HEK293 (cell line): ENCODE data around the gene LRRC74A.

Experiments
- CTCF ChIA-PET: fragments of 350-600 bp; formaldehyde crosslinking; extraction: SDS; loops from one replicate; lab custom pipeline; 2021; ENCODE audit warnings: antibody characterized with exemption; lab: Yijun Ruan, JAX
- POLR2A ChIA-PET: fragments of 300-600 bp; formaldehyde crosslinking; extraction: SDS; loops from one replicate; lab custom pipeline; 2020; ENCODE audit warnings: antibody characterized with exemption, inconsistent platforms; lab: Yijun Ruan, JAX
- H3K27ac ChIP-seq: fragments of 200-500 bp; sonication (Bioruptor generic); 2 replicates; pipeline ENCODE4 v1.5.1; 2014; ENCODE audit warnings: low read depth, low read length, control low read depth, inconsistent platforms; ENCODE audit errors: extremely low read depth
- H3K36me3 ChIP-seq, 2 experiments: fragments of 200-500 bp in 1 of 2; sonication (Bioruptor generic) in 1 of 2; 1 replicate in 1 of 2; 2 replicates in 1 of 2; pipeline ENCODE4 v1.5.1; 2014 to 2017; ENCODE audit warnings: inconsistent platforms in 2 of 2, low read length in 2 of 2; ENCODE audit not compliant: control insufficient read depth in 2 of 2, insufficient read depth in 1 of 2
- H3K4me1 ChIP-seq: fragments of 200-500 bp; sonication (Bioruptor generic); 2 replicates; pipeline ENCODE4 v1.5.1; 2014; ENCODE audit warnings: mild to moderate bottlenecking, low read length, inconsistent platforms; ENCODE audit not compliant: control insufficient read depth, insufficient read depth
- H3K4me3 ChIP-seq: 2 replicates; pipeline ENCODE4 v1.5.1; 2011; ENCODE audit warnings: low read depth, mild to moderate bottlenecking, control low read depth, low read length, moderate library complexity
- H3K9me3 ChIP-seq: fragments of 200-500 bp; sonication (Bioruptor generic); 2 replicates; pipeline ENCODE4 v1.5.1; 2014; ENCODE audit warnings: low read depth, low read length, inconsistent platforms; ENCODE audit not compliant: control insufficient read depth, insufficient read depth
- GLIS2 ChIP-seq: fragments of 450-650 bp; formaldehyde crosslinking; IDR thresholded peaks from 2 replicates; pipeline ENCODE4 v1.5.1; 2016; ENCODE audit warnings: missing biosample characterization, missing genetic modification characterization
- KLF1 ChIP-seq: fragments of 450-650 bp; formaldehyde crosslinking; IDR thresholded peaks from 2 replicates; pipeline ENCODE4 v1.5.1; 2016; ENCODE audit warnings: missing biosample characterization, missing genetic modification characterization
- OVOL3 ChIP-seq: fragments of 450-650 bp; formaldehyde crosslinking; IDR thresholded peaks from 2 replicates; pipeline ENCODE4 v1.5.1; 2016; ENCODE audit warnings: missing biosample characterization, missing genetic modification characterization
- TCF7L2 ChIP-seq: IDR thresholded peaks from 2 replicates; pipeline ENCODE4 v1.6.1; 2011; ENCODE audit warnings: low read depth, mild to moderate bottlenecking, inconsistent platforms, low read length, moderate library complexity, borderline replicate concordance
- YY2 ChIP-seq: fragments of 450-650 bp; formaldehyde crosslinking; IDR thresholded peaks from 2 replicates; pipeline ENCODE4 v1.5.1; 2016; ENCODE audit warnings: missing biosample characterization, missing genetic modification characterization
- ZBTB1 ChIP-seq: fragments of 450-650 bp; formaldehyde crosslinking; IDR thresholded peaks from 2 replicates; pipeline ENCODE4 v1.5.1; 2016; ENCODE audit warnings: missing biosample characterization, missing genetic modification characterization
- ZNF292 ChIP-seq: fragments of 450-650 bp; formaldehyde crosslinking; IDR thresholded peaks from 2 replicates; pipeline ENCODE4 v1.5.1; 2016; ENCODE audit warnings: low read depth, missing biosample characterization, missing genetic modification characterization, borderline replicate concordance
- ZNF335 ChIP-seq: fragments of 450-650 bp; formaldehyde crosslinking; conservative IDR thresholded peaks from 2 replicates; pipeline ENCODE4 v1.5.1; 2016; ENCODE audit warnings: missing biosample characterization, missing genetic modification characterization
- ZNF354C ChIP-seq: fragments of 450-650 bp; formaldehyde crosslinking; IDR thresholded peaks from 2 replicates; pipeline ENCODE4 v1.5.1; 2016; ENCODE audit warnings: missing biosample characterization, missing genetic modification characterization, low read depth, borderline replicate concordance
- ZNF394 ChIP-seq: fragments of 450-650 bp; formaldehyde crosslinking; IDR thresholded peaks from 2 replicates; pipeline ENCODE4 v1.5.1; 2016; ENCODE audit warnings: missing biosample characterization, missing genetic modification characterization, mild to moderate bottlenecking, moderate library complexity, borderline replicate concordance
- ZNF416 ChIP-seq: fragments of 450-650 bp; formaldehyde crosslinking; IDR thresholded peaks from 2 replicates; pipeline ENCODE4 v1.5.1; 2016; ENCODE audit warnings: missing biosample characterization, missing genetic modification characterization
- ZNF423 ChIP-seq: fragments of 450-650 bp; formaldehyde crosslinking; IDR thresholded peaks from 2 replicates; pipeline ENCODE4 v1.5.1; 2016; ENCODE audit warnings: missing biosample characterization, missing genetic modification characterization
- ZNF530 ChIP-seq: fragments of 450-650 bp; formaldehyde crosslinking; IDR thresholded peaks from 2 replicates; pipeline ENCODE4 v1.5.1; 2016; ENCODE audit warnings: low read depth, missing biosample characterization, missing genetic modification characterization
- ZNF544 ChIP-seq: fragments of 450-650 bp; formaldehyde crosslinking; IDR thresholded peaks from 2 replicates; pipeline ENCODE4 v1.5.0; 2017; ENCODE audit warnings: missing biosample characterization, missing genetic modification characterization
- ZNF555 ChIP-seq: fragments of 450-650 bp; formaldehyde crosslinking; conservative IDR thresholded peaks from 2 replicates; pipeline ENCODE4 v1.5.1; 2017; ENCODE audit warnings: missing biosample characterization, mild to moderate bottlenecking, missing genetic modification characterization, inconsistent platforms
- ZNF561 ChIP-seq: fragments of 450-650 bp; IDR thresholded peaks from 2 replicates; pipeline ENCODE4 v1.5.1; 2018; ENCODE audit warnings: missing biosample characterization, missing genetic modification characterization, borderline replicate concordance
- ZNF623 ChIP-seq: fragments of 450-650 bp; formaldehyde crosslinking; IDR thresholded peaks from 2 replicates; pipeline ENCODE4 v1.5.1; 2016; ENCODE audit warnings: missing biosample characterization, missing genetic modification characterization
- ZNF624 ChIP-seq: fragments of 450-650 bp; formaldehyde crosslinking; IDR thresholded peaks from 2 replicates; pipeline ENCODE4 v1.5.1; 2017; ENCODE audit warnings: missing biosample characterization, missing genetic modification characterization
- ZNF626 ChIP-seq: fragments of 450-650 bp; sonication (Bioruptor Pico); formaldehyde crosslinking; IDR thresholded peaks from 2 replicates; pipeline ENCODE4 v1.5.1; 2018; ENCODE audit warnings: missing biosample characterization, missing genetic modification characterization, inconsistent platforms
- ZNF629 ChIP-seq: fragments of 450-650 bp; formaldehyde crosslinking; IDR thresholded peaks from 2 replicates; pipeline ENCODE4 v1.5.1; 2017; ENCODE audit warnings: missing biosample characterization, missing genetic modification characterization
- ZNF792 ChIP-seq: fragments of 450-650 bp; formaldehyde crosslinking; IDR thresholded peaks from 2 replicates; pipeline ENCODE4 v1.5.1; 2016; ENCODE audit warnings: missing biosample characterization, missing genetic modification characterization
- TF ChIP-seq, protein P1 (sequence below): fragments of 450-650 bp; formaldehyde crosslinking; IDR thresholded peaks from 2 replicates; pipeline ENCODE4 v1.5.1; 2016; ENCODE audit warnings: missing biosample characterization, missing genetic modification characterization
- TF ChIP-seq, protein P2 (sequence below): fragments of 450-650 bp; formaldehyde crosslinking; IDR thresholded peaks from 2 replicates; pipeline ENCODE4 v1.5.1; 2016; ENCODE audit warnings: missing biosample characterization, missing genetic modification characterization
- TF ChIP-seq, protein P3 (sequence below): fragments of 450-650 bp; formaldehyde crosslinking; IDR thresholded peaks from 2 replicates; pipeline ENCODE4 v1.5.1; 2017; ENCODE audit warnings: missing biosample characterization, mild to moderate bottlenecking, missing genetic modification characterization, moderate library complexity
- TF ChIP-seq, protein P4 (sequence below): fragments of 450-650 bp; formaldehyde crosslinking; IDR thresholded peaks from 2 replicates; pipeline ENCODE4 v1.5.1; 2016; ENCODE audit warnings: missing biosample characterization, missing genetic modification characterization
- TF ChIP-seq, protein P5 (sequence below): fragments of 450-650 bp; formaldehyde crosslinking; IDR thresholded peaks from 2 replicates; pipeline ENCODE4 v1.5.1; 2016; ENCODE audit warnings: missing biosample characterization, missing genetic modification characterization

Gene LRRC74A

DNA sequence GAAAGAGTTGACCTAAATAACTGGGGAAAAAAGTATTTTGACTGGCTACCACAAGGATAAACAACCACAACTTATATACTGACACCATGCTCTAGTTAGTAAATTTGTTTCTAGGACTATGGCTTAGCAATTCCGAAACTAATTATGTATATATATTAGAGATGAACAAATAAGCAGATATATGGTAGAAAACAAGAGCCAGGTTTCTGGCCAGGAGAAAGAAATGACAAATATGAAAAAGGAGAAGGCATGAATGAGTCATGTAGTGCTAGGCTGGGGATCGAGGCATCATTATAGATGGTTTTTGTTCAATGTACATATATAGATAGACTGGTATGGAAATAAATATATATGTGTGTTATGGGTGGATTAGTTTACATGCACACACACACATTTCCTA is 5.5 kb upstream of the LRRC74A start:
- H3K36me3 ChIP-seq = no peaks in the 10 kb centered on the region
- no peak for TF ChIP-seq ZNF623 (tag by site-specific recombination)
- TF ChIP-seq TCF7L2 = no peak
- TF ChIP-seq ZNF292 (tag by site-specific recombination) = no peak
- TF ChIP-seq, protein P1, sequence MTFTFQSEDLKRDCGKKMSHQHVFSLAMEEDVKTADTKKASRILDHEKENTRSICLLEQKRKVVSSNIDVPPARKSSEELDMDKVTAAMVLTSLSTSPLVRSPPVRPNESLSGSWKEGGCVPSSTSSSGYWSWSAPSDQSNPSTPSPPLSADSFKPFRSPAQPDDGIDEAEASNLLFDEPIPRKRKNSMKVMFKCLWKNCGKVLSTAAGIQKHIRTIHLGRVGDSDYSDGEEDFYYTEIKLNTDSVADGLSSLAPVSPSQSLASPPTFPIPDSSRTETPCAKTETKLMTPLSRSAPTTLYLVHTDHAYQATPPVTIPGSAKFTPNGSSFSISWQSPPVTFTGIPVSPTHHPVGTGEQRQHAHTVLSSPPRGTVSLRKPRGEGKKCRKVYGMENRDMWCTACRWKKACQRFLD (tag by site-specific recombination) = no peak
- TF ChIP-seq, protein P2, sequence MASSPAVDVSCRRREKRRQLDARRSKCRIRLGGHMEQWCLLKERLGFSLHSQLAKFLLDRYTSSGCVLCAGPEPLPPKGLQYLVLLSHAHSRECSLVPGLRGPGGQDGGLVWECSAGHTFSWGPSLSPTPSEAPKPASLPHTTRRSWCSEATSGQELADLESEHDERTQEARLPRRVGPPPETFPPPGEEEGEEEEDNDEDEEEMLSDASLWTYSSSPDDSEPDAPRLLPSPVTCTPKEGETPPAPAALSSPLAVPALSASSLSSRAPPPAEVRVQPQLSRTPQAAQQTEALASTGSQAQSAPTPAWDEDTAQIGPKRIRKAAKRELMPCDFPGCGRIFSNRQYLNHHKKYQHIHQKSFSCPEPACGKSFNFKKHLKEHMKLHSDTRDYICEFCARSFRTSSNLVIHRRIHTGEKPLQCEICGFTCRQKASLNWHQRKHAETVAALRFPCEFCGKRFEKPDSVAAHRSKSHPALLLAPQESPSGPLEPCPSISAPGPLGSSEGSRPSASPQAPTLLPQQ (tag by site-specific recombination) = no peak
- no peak for TF ChIP-seq ZNF530 (tag by site-specific recombination)
- no peak for TF ChIP-seq ZNF561 (tag by site-specific recombination)
- no peak for TF ChIP-seq ZNF626
- no peak for TF ChIP-seq ZNF423 (tag by site-specific recombination)
- TF ChIP-seq, protein P3, sequence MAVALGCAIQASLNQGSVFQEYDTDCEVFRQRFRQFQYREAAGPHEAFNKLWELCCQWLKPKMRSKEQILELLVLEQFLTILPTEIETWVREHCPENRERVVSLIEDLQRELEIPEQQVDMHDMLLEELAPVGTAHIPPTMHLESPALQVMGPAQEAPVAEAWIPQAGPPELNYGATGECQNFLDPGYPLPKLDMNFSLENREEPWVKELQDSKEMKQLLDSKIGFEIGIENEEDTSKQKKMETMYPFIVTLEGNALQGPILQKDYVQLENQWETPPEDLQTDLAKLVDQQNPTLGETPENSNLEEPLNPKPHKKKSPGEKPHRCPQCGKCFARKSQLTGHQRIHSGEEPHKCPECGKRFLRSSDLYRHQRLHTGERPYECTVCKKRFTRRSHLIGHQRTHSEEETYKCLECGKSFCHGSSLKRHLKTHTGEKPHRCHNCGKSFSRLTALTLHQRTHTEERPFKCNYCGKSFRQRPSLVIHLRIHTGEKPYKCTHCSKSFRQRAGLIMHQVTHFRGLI (tag by site-specific recombination) = no peak
- no peak for TF ChIP-seq ZBTB1 (tag by site-specific recombination)
- no peak for TF ChIP-seq ZNF624 (tag by site-specific recombination)
- TF ChIP-seq OVOL3 (tag by site-specific recombination) = no peak
- TF ChIP-seq ZNF335 (tag by site-specific recombination) = no peak
- no peak for TF ChIP-seq ZNF354C (tag by site-specific recombination)
- TF ChIP-seq ZNF416 (tag by site-specific recombination) = no peak
- no peak for TF ChIP-seq ZNF629
- no peaks in the 10 kb centered on the region for H3K9me3 ChIP-seq
- POLR2A ChIA-PET = interaction anchor here (0.6 kb wide), 1 partner anchor 13 kb away, joined by 3 read pairs; no protein-coding TSS in a partner anchor
- no peak overlapping the region for H3K27ac ChIP-seq
- no peaks in the 10 kb centered on the region for H3K4me1 ChIP-seq
- no peak overlapping the region for H3K4me3 ChIP-seq
- CTCF ChIA-PET = interaction anchor here (0.6 kb wide), 1 partner anchor 326 kb away, joined by 4 read pairs; no protein-coding TSS in a partner anchor

DNA sequence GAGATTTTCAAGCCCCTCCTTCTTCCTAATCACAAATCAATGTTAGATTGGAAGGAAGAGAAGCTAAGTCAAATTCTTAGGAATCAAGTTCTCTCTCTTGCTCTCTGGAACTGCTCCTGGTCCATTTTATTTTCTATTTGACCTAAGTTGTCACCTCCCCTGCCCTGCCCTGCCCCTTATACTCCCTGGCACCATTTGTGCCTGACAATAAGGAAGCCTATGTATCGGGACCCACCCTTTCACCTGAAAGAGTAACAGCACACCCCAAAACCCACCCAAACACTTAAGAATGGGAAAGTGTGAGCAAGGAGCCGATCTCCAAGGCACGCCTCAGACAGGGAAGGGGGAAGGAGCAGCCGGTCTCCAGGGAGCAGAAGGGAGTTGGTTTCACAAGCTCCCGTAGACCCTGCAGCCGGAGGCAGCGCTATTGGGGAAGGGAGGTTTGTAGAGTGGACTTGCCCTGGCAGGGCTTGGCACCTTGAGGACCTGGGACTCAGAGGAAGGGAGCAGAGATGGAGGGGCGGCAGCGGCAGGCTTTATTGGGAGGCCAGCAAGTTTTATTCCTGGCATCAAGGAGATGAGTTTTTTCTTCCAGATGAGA is 1.6 kb downstream of the LRRC74A start:
- Histone ChIP-seq H3K9me3 (no peaks in the 10 kb centered on the region), H3K4me1 (no peaks in the 10 kb centered on the region), H3K4me3 (no peak overlapping the region), H3K27ac (no peak overlapping the region), H3K36me3 (no peaks in the 10 kb centered on the region)
- CTCF ChIA-PET = no interaction called here
- POLR2A ChIA-PET = no interaction called here
- TF ChIP-seq, protein P4, sequence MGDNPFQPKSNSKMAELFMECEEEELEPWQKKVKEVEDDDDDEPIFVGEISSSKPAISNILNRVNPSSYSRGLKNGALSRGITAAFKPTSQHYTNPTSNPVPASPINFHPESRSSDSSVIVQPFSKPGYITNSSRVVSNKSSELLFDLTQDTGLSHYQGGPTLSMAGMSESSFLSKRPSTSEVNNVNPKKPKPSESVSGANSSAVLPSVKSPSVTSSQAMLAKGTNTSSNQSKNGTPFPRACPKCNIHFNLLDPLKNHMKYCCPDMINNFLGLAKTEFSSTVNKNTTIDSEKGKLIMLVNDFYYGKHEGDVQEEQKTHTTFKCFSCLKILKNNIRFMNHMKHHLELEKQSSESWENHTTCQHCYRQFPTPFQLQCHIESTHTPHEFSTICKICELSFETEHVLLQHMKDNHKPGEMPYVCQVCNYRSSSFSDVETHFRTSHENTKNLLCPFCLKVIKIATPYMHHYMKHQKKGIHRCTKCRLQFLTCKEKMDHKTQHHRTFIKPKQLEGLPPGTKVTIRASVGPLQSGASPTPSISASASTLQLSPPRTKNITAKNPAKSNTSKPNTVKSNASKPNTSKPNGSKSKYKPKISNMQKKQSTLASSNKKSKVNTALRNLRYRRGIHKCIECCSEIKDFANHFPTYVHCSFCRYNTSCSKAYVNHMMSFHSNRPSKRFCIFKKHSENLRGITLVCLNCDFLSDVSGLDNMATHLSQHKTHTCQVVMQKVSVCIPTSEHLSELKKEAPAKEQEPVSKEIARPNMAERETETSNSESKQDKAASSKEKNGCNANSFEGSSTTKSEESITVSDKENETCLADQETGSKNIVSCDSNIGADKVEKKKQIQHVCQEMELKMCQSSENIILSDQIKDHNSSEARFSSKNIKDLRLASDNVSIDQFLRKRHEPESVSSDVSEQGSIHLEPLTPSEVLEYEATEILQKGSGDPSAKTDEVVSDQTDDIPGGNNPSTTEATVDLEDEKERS = no peak
- TF ChIP-seq KLF1 (tag by site-specific recombination) (no peak), ZNF544 (no peak), GLIS2 (tag by site-specific recombination) (no peak), ZNF335 (tag by site-specific recombination) (no peak), ZNF423 (tag by site-specific recombination) (no peak), ZNF555 (tag by site-specific recombination) (no peak), YY2 (tag by site-specific recombination) (no peak), ZNF394 (tag by site-specific recombination) (no peak), ZNF792 (no peak)
- TF ChIP-seq, protein P1 (tag by site-specific recombination) = no peak
- TF ChIP-seq, protein P5, sequence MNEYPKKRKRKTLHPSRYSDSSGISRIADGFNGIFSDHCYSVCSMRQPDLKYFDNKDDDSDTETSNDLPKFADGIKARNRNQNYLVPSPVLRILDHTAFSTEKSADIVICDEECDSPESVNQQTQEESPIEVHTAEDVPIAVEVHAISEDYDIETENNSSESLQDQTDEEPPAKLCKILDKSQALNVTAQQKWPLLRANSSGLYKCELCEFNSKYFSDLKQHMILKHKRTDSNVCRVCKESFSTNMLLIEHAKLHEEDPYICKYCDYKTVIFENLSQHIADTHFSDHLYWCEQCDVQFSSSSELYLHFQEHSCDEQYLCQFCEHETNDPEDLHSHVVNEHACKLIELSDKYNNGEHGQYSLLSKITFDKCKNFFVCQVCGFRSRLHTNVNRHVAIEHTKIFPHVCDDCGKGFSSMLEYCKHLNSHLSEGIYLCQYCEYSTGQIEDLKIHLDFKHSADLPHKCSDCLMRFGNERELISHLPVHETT (tag by site-specific recombination) = no peak
